ENCODE data around the gene WDR1. TPM values are rescaled to one million over a fixed set of nuclear protein-coding genes. Genes with fewer than 3 reads are reported as not detected.

The WDR1 gene
- total and polyA plus RNA-seq, 2 donors (not counting 3 experiments of a cell fraction or from before 2014, with no cell fraction given), result 590 to 660 TPM

DNA sequence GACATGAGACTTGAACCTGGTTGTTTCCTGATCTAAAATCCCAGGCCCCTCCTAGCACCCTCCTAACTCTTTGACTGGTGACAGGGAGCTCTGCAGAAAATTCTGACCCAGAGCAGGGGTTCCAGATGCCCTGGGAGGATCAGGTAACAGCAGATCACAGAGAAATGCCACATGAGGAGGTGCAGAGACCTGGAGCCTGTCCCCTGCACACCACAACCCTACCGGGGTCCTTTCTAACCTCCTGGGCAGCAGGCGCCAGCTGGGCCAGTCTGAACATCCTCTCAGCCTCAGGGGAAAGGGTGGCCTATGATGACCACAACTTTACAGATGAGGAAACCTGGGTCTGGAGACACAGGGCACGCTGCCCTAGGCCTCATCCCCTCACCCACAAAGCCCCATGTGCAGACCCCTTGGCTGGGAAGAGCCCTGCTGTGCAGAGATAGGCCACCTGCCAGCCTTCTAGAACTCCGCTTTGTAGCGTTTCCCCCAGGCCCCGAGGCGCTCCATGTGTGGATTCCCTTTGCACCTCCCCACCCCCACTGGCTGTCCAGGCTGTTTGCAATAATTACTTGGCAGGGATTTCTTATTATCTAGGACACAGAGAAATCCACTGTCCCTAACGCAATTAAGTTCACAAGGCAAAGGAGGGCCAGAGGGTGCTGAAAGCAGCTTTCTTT is 36.5 kb downstream of the WDR1 start:
- intact Hi-C loops (cut with micrococcal nuclease) (loop anchor here (5.0 kb wide), 1 partner anchor 37 kb away; the partner anchor contains the start of gene WDR1), dilution Hi-C loops (cut with MboI; ENCODE audit: extremely low pct_ligation_motif_present, low sequenced_read_pairs) (no loop called here)
- TF ChIP-seq JUN (IDR thresholded peaks at IDR 0.05; ENCODE audit: borderline replicate concordance, insufficient read depth, insufficient read length, low read depth) (no peak), EZH2 (IDR thresholded peaks at IDR 0.05; ENCODE audit: borderline replicate concordance, low read depth, low read length, severe bottlenecking) (no peak), CTCF (IDR thresholded peaks at IDR 0.05; ENCODE audit: extremely low read depth in 1 of 2, insufficient read depth in 1 of 2, low read depth in 1 of 2, low read length in 2 of 2) (no peak), POLR2A (IDR thresholded peaks at IDR 0.05; ENCODE audit: low read depth, low read length) (no peak), FOS (IDR thresholded peaks at IDR 0.05; ENCODE audit: borderline replicate concordance, insufficient read depth, low read length) (no peak), POLR2AphosphoS5 (IDR thresholded peaks at IDR 0.05; ENCODE audit: insufficient read depth, low read depth, low read length) (no peak), MYC (IDR thresholded peaks at IDR 0.05; ENCODE audit: low read depth, low read length) (no peak), GATA2 (IDR thresholded peaks at IDR 0.05; ENCODE audit: insufficient read depth, insufficient read length, low read depth, low read length) (no peak)
- TF ChIP-seq, protein P1, sequence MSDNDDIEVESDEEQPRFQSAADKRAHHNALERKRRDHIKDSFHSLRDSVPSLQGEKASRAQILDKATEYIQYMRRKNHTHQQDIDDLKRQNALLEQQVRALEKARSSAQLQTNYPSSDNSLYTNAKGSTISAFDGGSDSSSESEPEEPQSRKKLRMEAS (IDR thresholded peaks at IDR 0.05; ENCODE audit: insufficient read depth, insufficient read length), result no peak
- CTCF ChIA-PET, result no interaction called here
- Histone ChIP-seq H3K4me3 (replicated peaks in 1 of 3; ENCODE audit: insufficient read depth in 1 of 3, low read depth in 1 of 3, low read length in 3 of 3) (no peak overlapping the region), H3K4me2 (ENCODE audit: insufficient read depth, low read length) (no peak overlapping the region), H3K9ac (replicated peaks; ENCODE audit: extremely low read depth, insufficient read depth, low read length) (no peak overlapping the region), H3K9me3 (replicated peaks; ENCODE audit: control insufficient read depth, insufficient read depth, low read length) (no peaks in the 10 kb centered on the region), H3K27me3 (ENCODE audit: control insufficient read depth in 2 of 2, insufficient read depth in 2 of 2, low read length in 2 of 2) (no peaks in the 10 kb centered on the region), H3K79me2 (ENCODE audit: control insufficient read depth, insufficient read depth, low read length) (peaks cover 40% of the 10 kb centered on the region), H2AFZ (ENCODE audit: low read depth, low read length) (no peak overlapping the region), H3K36me3 (ENCODE audit: control insufficient read depth in 2 of 2, extremely low read depth in 1 of 2, insufficient read depth in 2 of 2, low read length in 2 of 2) (peaks cover 53 to 87% of the 10 kb centered on the region in 2 experiments), H3K9me1 (replicated peaks; ENCODE audit: control insufficient read depth, extremely low read depth, insufficient read depth, low read length) (no peaks in the 10 kb centered on the region), H3K4me1 (ENCODE audit: control insufficient read depth, extremely low read depth, insufficient read depth, low read length) (peaks cover 29% of the 10 kb centered on the region), H4K20me1 (replicated peaks; ENCODE audit: control insufficient read depth, extremely low read depth, insufficient read depth, low read length) (no peaks in the 10 kb centered on the region), H3K27ac (ENCODE audit: insufficient read depth, low read depth, low read length) (no peak overlapping the region)
- POLR2A ChIA-PET, result interaction anchor here (1.5 kb wide), 2 partner anchors 14 to 37 kb away, joined by 4 to 5 read pairs; partner anchors contain the start of gene WDR1
- DNase-seq (ENCODE audit: low read depth, low spot score), result no peak
- BruUV-seq (replicated peaks), result no TSS peak
- FAIRE-seq, result no peak
